ENCODE measurements around the gene OR1F1. TPM values are rescaled to one million over a fixed set of nuclear protein-coding genes. Genes with fewer than 3 reads are reported as not detected.
"Not testable (repeated sequence)": the region's sequence is repeated elsewhere in the genome, so short reads cannot be mapped to it uniquely, and the experiment has no call there.

OR1F1 gene
- total RNA-seq, 1 experiment from 2014 or later: not detected

DNA sequence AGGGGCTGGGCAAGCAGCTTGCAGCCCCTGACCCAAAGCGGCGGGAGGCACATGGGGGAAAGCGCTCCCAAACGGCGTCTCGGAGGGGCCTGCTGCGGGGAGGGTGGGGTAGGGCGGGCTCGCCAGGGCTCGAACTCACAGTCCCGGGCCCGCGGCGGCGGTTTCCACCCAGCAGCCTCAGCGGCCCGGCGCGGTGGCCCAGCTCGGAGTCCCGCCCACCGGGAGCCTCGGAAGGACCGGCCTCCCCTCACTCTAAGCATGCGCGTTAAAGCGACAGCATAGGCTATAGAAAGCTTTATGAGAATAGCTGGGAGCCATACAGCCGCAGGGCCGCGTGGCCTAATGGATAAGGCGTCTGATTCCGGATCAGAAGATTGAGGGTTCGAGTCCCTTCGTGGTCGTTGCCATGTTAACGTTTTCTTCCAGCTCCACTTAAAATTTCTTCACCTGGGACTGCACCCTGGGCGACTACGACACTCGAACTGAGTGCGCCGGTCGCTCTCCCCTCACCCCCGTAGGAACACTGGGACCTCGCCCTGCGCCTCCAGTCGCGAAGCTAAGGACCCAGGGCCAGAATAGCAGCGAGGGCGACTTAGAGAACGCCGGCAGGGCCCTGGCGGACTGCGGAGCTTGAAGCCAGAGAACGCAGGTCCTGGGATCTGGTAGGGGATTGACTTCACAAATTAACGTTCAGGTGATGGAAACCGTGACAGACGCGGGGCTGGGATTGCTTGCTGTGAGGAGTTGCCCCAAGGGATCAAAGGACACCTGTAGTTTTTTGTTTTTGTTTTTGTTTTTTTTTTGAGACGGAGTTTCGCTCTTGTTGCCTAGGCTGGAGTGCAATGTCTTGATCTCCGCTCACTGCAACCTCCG, 37.4 kb upstream of the OR1F1 start:
- peak; percentile 99 for DNase-seq (ENCODE audit: low spot score)

DNA sequence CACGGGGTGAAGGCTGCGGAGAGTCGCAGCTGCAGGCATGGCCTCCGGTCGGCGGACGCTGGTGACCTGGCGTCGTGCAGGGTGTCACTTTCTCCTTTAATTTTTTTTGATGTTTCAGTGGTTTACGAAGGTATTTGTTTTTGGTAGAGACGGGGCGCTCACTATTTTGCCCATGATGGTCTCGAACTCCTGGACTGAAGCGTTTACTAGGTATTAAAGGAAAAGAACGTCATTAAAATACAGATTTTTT, 36.1 kb upstream of the OR1F1 start:
- DNase-seq (ENCODE audit: low spot score): no peak

DNA sequence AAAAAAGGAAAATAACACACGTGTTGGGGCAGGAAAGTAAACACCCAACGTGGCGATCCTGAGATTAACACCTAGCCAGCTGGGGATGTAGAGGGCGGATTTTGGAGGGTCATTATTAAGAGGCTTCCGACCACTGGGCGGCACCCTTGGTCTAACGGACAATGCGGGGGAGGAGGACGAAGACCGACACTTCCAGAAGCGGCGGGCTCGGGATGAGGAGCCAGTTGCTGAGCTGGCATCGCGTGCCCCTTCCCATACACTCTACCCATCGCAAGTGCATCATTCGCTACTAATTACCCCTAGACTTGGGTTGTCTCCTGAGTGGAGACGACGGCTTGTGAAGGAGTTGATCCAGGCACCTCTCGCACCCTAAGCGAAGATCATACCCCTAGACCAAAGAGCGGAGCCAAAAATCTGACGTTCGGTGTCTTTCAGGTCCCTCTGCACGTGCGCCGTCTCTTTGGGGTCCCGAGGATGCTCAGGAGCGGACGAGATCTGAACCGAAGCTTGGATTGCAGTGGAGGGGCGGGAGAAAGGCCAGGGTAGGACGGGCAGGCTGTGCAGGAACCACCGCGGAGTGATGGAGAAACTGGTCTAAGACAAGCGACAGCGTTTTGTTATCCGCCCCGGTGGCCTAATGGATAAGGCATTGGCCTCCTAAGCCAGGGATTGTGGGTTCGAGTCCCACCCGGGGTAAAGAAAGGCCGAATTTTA, 35.6 kb upstream of the OR1F1 start:
- peak; percentile 98 for DNase-seq (ENCODE audit: low spot score)

DNA sequence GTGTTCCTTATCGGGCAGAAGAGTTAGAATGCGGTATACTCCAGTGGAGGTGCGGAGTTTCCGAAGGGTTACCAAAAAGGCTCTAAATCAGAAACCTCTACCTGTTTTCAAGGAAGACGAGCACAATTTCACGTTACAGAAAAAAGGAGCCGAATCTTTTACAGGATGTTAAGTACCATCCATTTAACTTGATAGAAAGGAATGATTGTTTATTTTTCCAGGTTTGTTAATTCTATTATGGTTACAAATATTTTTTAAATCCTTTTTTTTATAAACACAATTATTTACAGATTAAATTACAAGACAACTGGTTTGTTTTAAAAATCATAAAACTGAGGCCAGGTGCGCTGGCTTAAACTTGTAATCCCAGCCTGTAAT, 35.0 kb upstream of the OR1F1 start:
- no peak for DNase-seq (ENCODE audit: low spot score)

DNA sequence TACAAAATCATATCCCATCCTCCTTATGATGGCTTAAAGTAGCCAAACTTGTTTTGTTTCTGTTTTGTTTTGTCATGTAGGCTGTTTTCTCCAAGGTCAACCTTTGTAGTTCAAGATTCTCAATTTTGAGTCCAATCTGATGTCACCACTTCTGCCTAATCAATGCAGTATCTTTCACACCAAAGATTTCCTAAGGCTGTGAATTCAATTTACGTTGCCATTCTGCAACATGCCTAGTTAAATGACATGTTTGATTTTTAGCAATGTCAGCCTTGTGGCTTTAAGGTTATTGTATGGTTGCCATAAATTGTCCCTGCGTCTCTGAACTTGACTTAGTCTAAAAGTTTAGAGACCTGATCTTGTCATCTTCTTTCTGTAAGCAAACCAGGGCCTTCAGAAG, 32.8 kb upstream of the OR1F1 start:
- DNase-seq (ENCODE audit: low spot score): no peak

DNA sequence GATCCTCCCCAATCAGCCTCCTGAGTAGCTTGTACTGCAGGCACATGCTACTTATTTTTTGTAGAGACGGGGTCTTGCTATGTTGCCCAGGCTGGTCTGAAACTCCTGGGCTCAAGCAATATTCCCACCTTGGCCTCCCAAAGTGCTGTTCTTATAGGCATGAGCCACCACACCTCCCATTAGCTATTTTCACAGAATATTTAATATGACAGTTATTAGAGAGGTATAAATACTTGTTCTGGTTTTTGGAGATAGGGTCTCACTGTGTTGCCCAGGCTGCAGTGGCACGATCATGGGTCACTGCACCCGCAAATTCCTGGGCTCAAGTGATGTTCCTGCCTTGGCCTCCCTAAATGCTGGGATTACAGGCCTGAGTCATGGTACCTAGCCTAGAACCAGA, 32.0 kb upstream of the OR1F1 start:
- DNase-seq (ENCODE audit: low spot score): no peak

DNA sequence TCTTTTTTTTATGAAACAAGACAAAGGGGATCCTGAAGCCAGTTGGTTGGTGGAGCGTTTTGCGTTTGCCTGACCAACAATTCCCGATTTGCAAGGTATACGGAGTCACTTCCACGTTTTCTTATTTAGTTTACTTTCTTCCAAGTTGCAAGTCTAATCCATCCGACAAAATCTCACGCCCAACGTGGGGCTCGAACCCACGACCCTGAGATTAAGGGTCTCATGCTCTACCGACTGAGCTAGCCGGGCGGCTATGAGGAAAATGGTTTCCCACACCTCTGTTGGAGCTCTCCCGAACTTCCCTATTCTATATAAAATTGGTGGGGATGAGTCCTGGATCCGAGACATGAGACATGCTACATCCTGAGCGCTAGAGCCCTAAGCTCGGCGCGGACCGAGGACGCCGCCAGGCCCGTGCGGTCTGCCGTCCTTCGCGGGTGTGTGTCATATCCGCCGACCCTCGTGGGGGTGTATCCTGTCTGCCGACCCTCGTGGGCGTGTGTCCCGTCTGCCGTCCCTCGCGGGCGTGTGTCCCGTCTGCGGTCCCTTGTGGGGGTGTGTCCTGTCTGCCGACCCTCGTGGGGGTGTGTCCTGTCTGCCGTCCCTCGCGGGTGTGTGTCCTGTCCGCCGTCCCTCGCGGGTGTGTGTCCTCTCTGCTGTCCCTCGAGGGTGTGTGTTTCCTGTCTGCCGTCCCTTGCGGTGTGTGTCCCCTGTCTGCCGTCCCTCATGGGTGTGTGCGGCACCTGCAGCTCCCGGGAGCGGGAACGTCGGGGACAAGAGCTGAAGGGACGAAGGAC, 30.6 kb upstream of the OR1F1 start:
- peak; percentile 98 for DNase-seq (ENCODE audit: low spot score)

DNA sequence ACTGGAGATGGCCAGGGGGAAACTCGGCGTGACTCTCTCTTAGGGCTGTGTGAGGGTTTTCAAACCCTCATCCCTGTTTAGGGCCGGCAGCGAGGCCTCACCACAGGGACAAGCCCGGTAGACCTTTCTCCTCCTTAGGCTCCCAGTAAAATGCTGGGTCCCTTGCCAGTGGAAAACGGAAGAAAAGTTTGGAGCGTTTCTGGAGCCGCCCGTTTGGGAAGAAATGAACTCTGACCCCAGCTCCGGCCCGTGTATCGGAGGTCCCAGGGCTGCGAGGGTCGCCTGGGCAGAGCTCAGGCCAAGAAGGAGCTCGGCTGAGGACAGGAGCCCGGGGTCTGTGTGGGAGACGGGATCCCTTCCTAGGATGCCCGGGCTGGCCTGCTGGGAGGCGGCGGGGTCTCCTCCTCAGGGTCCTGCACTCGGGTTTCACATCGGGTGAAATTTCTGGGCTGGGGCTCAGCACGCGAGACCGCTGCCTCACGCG, 29.9 kb upstream of the OR1F1 start:
- DNase-seq (ENCODE audit: low spot score): peak; percentile 35

DNA sequence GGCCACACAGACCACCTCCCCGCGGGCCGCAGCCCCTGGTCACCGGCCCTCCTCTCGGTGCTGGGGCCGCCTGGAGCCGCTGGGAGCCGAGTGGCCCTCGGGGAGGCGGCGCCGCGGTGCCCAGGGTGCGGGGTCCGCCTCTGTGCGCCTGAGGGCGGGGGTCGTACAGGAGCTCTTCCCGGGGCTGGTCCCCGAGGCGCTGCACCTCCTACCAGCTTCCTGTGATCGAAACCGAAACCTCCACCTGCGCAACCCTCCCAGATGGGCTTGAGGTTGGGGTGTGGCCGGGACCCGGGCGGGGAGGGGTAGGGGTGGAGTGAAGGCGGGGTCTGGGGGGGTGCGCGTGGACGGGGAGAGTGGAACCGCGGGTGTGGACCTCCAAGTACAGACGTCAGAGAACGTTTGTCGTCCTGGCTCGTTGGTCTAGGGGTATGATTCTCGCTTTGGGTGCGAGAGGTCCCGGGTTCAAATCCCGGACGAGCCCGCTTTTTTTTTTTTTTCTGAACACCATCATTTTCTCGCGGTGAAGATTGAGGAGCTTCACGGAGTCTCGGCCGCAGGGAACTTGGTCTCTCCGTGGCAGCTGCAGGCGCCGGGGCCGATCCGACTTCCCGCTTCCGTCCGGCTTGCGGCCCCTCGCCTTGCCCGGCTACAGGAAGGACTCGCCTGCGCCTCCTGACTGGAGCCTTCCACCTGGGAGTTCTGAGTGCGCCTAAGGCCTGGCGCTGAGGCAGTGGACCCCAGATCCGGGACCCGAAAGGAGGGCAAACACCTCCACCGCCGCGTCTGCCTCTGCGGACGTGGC, 29.3 kb upstream of the OR1F1 start:
- peak; percentile 90 for DNase-seq (ENCODE audit: low spot score)

DNA sequence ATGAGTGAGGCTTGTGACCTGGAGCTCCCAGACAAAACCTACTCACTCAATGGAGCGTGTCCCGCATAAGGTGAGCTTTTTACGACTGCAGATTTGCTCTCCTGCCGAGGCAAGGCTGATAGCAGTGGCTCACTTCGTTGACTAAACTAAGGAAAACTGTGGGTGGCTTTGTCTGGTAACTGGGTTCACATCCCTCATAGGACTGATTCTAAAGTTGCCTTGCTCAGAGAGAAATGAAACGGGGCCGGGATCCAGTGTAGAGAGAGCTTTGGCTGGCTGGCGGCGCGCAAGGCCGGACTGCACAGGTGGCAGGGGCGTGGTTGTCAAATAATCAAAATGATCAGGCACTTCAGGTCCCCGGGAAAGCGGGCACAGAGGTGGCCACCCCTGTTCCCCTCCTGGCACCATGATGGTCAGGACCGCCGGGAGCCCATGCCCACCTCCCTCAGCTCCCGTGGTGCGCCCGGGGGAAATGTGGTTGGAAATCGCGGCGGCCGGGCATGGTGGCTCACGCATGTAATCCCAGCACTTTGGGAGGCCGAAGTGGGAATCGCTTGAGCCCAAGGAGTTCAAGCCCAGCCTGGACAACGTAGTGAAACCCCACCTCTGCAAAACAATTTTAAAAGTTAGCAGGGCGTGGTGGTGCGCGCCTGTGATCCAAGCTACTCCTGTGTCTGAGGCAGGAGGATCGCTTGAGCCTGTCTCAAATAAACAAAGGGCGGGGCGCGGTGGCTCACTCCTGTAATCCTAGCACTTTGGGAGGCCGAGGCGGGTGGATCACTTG, 26.6 kb upstream of the OR1F1 start:
- no peak for DNase-seq (ENCODE audit: low spot score)

DNA sequence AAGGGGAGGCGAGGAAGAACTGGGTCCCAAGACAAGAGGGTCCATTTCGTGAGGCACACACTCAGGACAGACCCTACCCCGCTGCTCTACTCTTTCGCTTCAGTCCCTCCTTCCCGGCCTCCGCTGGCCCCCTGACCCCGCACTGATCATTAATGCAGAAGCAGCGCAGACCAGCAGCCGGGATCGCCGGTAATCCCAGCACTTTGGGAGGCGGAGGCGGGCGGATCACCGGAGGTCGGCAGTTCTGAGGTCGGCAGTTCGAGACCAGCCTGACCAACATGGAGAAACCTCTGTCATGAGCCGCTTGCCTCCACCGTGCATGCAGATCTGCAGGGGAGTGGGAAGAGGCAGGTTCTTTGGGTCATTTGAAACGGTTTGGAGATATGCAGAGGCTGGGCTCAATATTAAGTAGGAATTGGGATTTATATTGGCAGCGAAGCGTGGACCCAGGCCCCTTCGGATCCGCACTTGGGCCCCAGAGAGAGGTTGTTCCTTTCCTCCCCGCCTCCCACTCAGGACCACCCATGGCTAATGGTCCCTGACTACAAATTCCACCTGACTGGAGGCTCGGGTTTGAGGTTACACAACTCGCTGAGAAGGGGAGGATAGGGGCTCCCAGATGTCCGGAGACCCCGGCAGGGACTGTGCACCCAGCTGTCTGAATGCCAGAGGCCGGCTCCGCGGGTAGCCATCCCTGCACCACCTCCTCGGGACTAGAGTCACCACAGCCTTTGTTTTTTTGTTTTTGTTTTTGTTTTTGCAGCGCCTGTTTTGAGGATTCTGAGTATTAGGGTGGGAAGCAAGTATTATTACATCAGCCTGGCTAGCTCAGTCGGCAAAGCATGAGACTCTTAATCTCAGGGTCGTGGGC, 23.6 kb upstream of the OR1F1 start:
- DNase-seq (ENCODE audit: low spot score): no peak

DNA sequence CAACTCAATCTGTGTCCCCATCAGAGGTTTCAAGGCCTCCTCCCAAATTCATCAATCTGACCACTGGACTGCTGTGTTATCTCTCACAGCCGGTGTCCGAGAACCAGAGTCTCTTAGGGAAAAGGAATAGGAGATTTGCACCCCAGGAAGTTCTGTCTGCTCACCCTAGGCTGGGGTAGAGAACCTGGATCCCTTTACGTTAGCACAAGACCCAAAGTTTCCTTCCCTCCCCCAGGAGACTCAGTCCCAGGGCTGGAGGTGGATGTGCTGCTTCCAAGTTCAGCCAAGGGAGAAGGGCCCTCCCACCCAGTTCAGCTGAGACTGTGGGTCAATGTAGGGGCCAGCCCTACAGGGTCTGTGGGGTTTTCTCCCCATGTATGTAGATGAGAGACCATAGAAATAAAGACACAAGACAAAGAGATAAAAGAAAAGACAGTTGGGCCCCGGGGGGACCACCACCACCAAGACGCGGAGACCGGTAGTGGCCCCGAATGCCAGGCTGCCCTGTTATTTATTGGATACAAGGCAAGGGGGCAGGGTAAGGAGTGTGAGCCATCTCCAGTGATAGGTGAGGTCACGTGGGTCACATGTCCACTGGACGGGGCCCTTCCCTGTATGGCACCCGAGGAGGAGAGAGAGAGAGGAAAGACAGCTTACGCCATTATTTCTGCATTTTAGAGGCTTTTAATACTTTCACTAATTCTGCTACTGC, 22.7 kb upstream of the OR1F1 start:
- DNase-seq (ENCODE audit: low spot score): no peak

DNA sequence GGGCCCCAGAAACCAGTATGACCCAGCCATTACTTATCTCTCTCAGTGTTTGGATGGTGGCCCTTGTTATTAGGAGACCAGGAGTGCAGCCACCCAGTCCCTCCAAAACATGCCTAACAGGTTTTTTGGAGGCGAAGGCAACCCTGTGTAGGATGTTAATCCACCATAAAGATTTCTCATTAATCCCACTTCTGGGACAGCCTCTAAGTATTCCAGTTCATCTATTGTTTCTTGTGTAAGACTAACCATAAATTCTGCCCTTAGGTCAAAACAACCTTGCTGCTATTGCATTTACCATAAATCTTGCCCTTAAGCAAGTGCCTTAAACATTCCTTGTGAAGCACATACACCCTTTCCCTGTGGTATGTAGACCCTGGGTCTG, 21.5 kb upstream of the OR1F1 start:
- no peak for DNase-seq (ENCODE audit: low spot score)

DNA sequence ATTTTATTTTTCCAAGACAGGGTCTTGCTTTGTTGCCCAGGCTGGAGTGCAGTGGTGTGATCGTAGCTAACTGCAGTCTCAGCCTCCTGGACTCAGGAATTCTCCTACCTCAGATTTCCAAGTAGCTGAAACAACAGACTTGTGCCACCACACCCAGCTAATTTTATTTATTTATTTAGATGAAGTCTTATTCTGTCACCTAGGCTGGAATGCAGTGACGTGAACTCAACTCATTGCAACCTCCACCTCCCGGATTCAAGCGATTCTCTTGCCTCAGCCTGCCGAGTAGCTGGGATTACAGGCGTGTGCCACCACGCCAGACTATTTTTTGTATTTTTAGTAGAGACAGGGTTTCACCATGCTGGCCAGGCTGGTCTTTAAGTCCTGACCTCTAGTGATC, 19.3 kb upstream of the OR1F1 start:
- not testable (repeated sequence) for DNase-seq (ENCODE audit: low spot score)

DNA sequence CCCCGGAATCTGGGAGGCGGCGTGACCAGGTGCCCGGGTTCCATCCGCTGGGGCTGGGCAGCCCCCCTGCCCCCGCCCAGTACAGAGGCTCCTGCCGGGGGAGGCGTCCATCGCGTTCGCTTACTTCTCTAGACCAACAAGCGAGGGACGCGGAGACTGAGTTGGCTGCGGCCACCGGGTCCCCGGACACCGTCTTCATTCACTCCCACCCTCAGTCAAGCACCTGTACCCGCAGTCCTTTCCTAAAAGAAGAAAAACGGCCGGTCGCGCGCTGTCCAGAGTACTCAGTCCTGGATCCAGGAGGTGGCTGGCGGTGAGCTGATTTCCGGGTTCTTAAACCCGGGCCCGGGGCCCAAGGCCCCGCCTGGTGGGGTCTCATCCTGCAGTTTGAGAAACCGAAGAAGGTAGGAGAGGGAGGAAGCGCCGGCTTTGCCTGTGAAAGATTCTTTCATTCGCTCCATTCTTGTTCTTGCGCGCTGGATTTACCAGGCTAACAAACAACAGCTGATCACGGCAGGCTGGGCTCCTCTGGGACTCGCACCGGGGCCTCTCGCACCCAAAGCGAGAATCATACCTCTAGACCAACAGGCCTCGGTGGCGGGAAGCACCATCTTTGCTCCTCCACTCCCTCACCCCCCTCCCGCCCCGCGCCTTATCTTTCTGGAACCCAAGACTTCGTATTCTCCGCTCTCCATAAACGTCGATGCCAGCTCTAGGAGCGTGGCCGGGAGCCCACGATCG, 17.4 kb upstream of the OR1F1 start:
- DNase-seq (ENCODE audit: low spot score): no peak

DNA sequence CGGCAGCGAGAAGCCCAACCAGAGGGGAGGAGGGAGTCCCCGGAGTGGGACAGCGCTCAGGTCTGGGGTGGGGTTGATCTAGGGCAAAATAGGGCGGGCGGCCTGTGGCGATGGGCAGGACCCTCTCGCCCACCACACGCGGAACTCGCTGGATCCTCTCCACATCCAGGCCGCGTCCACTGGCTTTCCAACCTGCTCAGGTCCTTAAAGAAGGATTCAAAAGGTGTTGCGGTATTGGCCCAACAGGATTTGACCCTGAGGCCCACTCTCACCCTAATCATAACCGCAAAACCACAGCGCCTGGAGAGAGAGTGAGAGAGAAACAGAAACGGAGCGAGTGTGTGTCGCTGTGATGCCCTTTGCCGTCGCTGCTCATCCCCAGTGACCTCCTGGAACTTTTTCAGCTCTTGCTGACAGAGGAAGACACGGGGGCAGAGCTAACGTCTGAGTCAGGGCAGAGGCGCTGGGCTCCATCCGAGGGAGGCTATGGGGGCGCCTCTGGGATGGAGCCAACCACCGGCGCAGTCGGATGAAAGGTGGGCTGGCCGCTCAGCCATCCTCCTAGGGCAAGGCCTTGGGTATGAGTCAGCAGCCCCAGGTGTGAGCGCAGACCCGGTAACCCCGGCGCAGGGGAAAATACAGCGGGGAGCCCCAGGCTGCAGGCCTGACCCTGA, 16.7 kb upstream of the OR1F1 start:
- no peak for DNase-seq (ENCODE audit: low spot score)

DNA sequence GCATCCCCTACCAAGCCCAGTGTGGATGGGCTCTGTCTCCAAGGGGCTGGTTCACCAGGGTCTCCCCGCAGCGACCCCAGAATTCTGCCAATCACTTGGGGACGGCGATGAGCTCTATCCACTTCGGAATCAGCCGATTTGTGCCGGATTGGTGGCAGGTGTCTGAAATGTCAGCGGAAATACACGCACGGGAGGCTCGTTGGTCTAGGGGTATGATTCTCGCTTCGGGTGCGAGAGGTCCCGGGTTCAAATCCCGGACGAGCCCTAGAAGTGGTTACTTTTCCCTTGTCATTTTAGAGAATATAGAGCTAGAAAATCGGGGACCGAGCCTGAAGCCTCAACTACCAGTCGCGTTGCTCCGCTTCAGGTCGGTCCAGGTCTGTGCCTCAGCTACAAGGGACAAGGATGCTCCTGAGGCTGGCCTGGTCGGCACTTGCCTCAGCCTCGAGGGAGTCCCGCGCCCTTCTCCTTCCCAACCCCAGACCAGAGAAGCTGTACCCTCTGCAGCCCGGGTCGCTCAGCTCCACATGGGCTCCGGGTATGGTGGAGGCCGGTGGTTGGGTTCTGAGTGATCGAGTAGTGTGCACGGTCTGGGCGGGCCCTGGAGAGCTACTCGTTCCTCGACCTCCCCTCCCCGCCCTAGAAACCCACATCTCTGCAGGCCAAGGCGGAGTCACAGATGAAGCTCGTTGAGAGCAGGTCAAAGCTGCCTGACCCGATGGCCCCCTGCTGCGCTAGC, 16.0 kb upstream of the OR1F1 start:
- peak; percentile 28 for DNase-seq (ENCODE audit: low spot score)
